HEK293T (cell line): ENCODE results near the gene DSG4.

Experiments used
- BHLHE40 ChIP-seq: fragments of 450-650 bp; IDR thresholded peaks from 2 replicates; pipeline ENCODE4 v1.6.1; 2016; ENCODE audit warnings: mild to moderate bottlenecking, moderate library complexity, borderline replicate concordance
- PKNOX1 ChIP-seq: fragments of 450-650 bp; IDR thresholded peaks from 2 replicates; pipeline ENCODE4 v1.6.1; 2016
- TARDBP ChIP-seq: fragments of 450-650 bp; IDR thresholded peaks from 2 replicates; pipeline ENCODE4 v1.6.1; 2016
- ZNF384 ChIP-seq: fragments of 450-650 bp; IDR thresholded peaks from 2 replicates; pipeline ENCODE4 v1.6.1; 2016

GRCh38 chr18:31429623-31430022, 53.0 kb downstream of the DSG4 start:
- TF ChIP-seq BHLHE40 (no peak), ZNF384 (no peak), PKNOX1 (no peak), TARDBP (no peak)
